T-helper 22 cell (primary cell): ENCODE measurements around the gene GOLT1A.

Experiments used
- DNase-seq: peaks from one replicate; pipeline ENCODE4 v3.0.0-alpha.2; 2020; ENCODE audit warnings: low read depth

GOLT1A gene

GRCh38 chr1:204217648-204218000, 3.8 kb upstream of the GOLT1A start:
- no peak for DNase-seq

DNA sequence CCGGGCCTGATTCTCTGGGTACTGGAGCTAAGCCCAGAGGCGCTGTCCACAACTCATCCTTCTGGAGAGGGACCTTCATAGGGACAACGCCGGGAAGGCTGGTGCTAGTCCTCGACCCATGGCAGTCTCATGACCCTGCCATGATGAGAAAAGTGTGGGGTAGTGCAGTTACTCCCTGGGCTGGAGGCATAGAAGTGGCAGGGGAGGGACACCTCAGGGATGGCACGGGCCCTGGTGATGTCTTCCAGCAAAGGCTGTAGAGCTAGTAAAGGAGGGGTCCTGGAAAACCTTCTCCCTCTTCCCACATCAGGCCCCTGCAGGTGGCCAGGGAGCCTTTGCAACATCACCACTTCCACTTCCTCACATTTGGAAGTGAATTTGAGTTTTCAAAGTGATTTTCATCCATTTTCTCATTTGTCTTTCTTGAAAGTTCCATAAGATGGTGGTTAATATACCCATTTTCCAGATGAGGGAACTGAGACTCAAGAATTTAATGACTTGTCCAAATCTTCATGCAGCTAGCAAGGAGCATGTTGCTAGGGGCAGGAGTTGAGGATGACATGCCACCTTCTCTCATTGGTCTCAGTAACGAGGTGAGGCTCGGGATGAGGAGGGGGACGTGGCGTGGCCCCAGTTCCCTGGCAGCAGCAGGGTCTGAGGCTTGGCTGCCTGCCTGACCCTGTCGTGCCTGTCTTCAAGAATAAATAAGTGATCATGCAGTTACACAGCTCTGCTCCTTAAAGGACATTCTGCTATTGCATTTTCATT, 3.3 kb upstream of the GOLT1A start:
- DNase-seq = no peak

GRCh38 chr1:204216236-204216635, 2.4 kb upstream of the GOLT1A start:
- DNase-seq = no peak

- DNase-seq = no peak
Measured at GRCh38 chr1:204212715-204213114, 1.1 kb downstream of the GOLT1A start.

- DNase-seq = no peak
Measured at GRCh38 chr1:204211046-204211445, 2.7 kb downstream of the GOLT1A start.

- DNase-seq = peak; percentile 26
Measured at GRCh38 chr1:204207136-204207616, 6.6 kb downstream of the GOLT1A start.

DNA sequence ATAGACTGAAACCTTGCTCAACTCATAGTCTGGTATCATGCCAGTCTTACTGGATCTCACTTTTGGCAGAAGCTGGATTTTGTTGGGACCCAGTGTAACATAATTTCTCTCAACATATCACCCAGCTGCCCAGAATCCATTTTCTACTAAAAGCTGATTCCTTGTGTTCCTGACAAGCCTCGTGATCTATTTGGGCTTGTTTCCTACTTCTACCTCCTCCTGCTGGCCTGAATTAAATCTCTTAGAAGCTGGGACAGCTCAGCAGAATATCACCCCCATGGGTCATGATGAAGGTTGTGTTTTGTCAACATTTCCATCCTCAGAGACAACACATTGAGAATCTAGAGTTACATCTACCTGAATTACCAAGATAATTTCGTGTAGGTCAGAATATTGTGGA, 7.7 kb downstream of the GOLT1A start:
- no peak for DNase-seq

DNA sequence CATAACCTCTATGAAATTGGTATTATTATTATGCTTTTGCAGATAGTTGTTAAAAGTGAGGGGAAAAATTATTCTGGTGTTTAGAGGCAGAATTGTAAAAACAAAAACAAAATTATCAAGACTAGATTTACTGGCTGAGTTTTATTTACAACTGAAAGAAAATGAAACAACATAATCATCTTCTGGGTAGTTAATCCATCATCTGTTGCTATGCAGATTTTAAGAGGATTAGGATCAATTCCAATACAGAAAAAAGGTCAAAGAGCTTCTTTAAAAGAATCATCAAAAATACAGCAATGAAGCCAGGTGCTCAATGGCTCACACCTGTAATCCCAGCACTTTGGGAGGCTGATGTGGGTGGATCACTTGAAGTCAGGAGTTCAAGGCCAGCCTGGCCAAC, 8.3 kb downstream of the GOLT1A start:
- DNase-seq = no peak

DNA sequence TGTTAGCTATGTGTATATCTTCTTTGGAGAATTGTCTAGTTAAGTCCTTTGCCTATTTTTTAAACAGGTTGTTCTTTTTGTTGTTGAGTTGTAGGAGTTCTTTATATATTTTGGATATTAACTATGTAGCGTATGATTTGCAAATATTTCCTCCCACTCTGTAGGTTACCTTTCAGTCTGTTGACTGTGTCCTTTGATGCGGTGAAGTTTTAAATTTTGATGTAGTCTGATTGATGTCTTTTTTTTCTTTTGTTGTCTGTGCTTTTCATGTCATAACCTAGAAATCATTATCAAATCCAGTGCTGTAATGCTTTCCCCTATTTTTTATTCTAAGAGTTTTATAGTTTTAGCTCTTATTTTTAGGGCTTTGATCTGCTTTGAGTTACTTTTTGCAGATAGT, 8.8 kb downstream of the GOLT1A start:
- no peak for DNase-seq

- no peak for DNase-seq
Measured at GRCh38 chr1:204203206-204203767, 10.5 kb downstream of the GOLT1A start.

DNA sequence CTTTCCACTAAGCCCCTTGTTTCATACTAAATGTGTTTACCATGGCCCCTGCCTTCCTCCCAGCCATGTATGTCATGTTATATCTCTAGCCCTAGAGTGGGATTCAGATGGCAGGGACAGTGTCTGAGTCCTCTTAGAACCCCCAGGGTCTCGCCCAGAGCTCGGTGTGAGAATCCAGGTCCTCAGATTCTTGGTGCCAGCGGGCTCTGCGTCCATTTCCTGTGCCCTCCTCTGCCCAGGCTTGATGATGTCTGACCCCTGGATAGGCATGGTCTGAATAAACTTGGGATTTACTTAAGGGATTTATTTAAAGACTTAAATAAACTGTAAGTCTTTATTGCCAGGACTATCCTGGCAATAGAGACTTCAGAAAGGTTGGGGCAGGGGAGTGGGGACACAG, 11.3 kb downstream of the GOLT1A start:
- DNase-seq = no peak

GRCh38 chr1:204201348-204202040, 12.3 kb downstream of the GOLT1A start:
- DNase-seq = no peak

GRCh38 chr1:204199579-204199978, 14.2 kb downstream of the GOLT1A start:
- no peak for DNase-seq

- DNase-seq = no peak
Measured at GRCh38 chr1:204198348-204199340, 15.1 kb downstream of the GOLT1A start.

GRCh38 chr1:204197068-204197467, 16.7 kb downstream of the GOLT1A start:
- DNase-seq = no peak

- no peak for DNase-seq
Measured at GRCh38 chr1:204196068-204196795, 17.6 kb downstream of the GOLT1A start, which contains the start of gene KISS1. Gene KISS1 (minus strand): TSS chr1:204196491. CDS start chr1:204192876, 3,615 bp downstream.

DNA sequence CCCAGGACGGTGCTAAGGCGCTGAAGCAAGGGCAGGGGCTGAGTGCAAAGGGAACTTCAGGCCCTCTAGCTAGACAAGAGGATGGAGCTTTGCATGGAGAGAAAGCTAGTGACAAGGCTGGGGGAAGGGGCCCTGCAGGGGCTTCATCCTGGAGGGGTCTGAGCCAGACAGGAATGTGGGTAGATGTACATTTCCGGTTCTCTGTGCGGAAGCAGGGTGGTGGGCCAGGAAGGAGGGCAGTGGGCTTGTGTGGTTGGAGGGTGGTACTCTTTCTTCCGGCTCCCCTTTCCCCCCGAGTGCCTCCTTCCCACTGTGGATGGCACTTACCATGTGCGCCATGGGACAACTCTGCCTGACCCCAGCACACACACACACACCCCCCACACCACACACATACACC, 19.0 kb downstream of the GOLT1A start:
- no peak for DNase-seq

GRCh38 chr1:204194080-204194479, 19.7 kb downstream of the GOLT1A start:
- DNase-seq = no peak

DNA sequence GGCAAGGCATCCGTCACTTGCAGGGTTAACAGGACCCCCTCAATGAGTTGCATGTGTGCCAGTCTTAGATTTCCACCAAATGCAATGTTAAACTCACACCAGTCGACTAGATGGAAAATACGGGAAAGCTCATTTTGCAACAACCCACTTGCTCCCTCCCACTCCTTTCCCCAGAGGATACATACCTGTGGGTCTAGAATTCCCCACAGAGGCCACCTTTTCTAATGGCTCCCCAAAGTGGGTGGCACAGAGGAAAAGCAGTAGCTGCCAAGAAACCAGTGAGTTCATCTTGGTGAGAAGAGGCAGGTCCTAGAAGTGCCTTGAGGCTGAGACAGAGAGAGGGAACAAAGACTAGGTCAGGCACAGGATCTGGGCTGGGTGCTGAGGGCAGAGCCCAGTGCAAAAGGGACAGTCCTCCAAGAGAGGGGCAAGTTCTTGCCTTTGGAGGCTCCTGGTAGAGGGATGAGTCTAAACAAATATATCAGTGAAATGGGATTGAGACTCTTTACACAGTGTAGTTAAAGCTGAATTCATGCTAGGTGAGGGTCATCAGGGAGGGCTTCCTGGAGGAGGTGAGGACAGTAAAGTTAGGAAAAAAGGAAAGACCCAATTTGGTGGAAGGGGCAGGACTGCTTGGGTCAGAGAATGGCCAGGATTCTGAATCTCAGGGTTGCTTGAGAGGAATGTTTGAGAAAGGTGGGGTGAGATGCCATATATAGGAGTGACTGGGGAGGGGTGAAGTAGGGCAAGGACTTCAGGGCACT, 21.0 kb downstream of the GOLT1A start:
- DNase-seq = no peak

- no peak for DNase-seq
Measured at GRCh38 chr1:204192046-204192445, 21.7 kb downstream of the GOLT1A start.
